GM19240 (cell line): ENCODE data around the gene TRIM54.
"Not testable (repeated sequence)": the region's sequence is repeated elsewhere in the genome, so short reads cannot be mapped to it uniquely, and the experiment has no call there.

ENCODE experiments used
- DNase-seq: peaks from one replicate; pipeline ENCODE4 v3.0.0; 2011; ENCODE audit warnings: low spot score; ENCODE audit not compliant: insufficient read length

TRIM54 gene

GRCh38 chr2:27309651-27310050 is 27.4 kb downstream of the TRIM54 start:
- DNase-seq = no peak

GRCh38 chr2:27312152-27312551 is 29.9 kb downstream of the TRIM54 start:
- no peak for DNase-seq

DNA sequence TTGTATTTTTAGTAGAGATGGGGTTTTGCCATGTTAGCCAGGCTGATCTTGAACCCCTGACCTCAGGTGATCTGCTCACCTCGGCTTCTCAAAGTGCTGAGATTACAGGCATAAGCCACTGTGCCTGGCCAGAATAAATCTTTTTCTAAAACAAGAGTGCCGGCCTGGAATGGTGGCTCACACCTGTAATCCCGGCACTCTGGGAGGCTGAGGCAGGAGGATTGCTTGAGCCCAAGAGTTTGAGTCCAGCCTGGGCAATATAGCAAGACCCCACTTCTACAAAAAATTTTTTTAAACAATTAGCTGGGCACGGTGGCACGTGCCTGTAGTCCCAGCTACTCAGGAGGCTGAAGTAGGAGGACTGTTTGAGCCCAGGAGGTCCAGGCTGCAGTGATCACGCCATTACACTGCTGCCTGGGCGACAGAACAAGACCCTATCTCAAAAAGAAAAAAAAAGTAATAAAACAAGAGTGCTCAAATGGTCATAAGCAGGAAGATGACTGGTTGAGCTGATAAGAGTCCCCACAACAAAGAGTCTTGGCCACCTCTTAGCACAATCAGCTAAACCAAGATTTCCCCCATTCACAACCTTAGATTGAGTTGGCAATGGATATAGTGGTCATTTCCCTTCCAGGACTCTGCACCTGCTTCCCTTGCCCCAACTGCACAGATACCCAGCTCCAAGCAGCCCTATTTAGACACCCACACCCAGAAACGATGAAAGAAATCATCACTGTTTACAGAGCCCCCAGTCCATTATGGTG is 31.8 kb downstream of the TRIM54 start:
- no peak for DNase-seq

DNA sequence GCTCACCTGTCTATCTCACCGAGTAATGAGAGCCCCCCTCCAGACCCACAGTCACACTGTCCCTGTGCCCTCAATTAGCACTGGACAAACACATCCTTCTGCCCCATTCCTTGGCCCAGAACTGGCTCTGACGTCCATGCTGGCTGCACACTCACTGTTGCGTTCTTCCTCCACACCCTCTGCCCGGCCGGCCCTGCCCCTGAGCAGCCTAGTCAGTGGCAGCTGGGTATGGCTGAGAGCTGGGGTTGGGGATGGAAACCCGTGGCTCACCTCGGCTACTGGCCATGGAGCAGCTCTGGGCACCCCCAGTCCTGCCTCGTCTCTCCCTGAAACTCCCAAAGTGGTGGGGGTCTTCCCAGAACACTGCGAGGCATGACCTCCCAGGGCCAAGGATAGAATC is 32.5 kb downstream of the TRIM54 start:
- DNase-seq = no peak

GRCh38 chr2:27315122-27315521 is 32.9 kb downstream of the TRIM54 start:
- DNase-seq = no peak

DNA sequence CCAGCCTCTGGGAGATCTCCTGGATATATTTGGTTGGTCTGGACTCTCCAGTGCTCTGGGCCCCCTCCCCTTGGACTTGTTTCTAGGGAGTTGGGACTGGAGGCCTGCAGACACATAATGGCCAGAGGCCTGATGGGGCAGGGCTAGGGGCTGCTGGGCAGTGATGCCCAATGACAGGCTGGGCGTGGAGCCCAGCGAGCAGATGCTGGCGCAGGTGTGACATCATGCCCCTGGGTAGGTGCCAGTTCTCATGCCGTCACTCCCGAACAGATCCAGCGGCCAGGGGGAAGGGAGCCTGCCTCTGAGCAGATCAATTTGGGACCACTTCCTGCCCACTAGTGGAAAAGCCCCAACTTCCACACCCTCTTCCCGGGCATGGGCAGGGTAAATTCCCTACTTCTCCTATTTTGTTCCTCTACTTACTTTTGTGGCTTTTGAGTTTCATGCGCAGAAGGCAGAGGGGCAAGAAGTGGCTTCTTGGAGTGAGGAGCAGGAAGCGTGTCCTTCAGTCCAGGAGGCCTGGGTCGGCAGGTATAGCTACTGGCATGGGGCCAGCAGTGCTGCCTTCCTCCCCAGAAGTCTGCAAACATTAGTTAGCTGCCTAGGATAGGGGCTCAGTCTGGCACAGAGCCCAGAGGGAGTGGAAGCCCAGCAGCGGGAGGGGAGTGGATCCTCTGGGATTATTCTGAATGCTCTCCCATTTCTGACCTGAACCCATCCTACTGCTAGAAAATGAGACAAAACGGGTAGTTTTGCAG is 34.6 kb downstream of the TRIM54 start:
- DNase-seq = no peak

DNA sequence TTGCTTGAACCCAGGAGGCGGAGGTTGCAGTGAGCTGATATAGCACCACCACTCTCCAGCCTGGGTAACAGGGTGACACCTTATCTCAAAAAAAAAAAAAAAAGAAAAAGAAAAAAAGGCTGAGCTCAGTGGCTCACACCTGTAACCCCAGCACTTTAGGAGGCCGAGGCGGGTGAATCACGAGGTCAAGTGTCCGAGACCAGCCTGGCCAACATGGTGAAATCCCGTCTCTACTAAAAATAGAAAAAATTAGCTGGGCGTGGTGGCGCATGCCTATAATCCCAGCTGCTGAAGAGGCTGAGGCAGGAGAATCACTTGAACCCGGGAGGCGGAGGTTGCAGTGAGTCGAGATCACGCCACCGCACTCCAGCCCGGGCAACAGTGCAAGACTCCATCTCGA is 37.6 kb downstream of the TRIM54 start:
- not testable (repeated sequence) for DNase-seq

DNA sequence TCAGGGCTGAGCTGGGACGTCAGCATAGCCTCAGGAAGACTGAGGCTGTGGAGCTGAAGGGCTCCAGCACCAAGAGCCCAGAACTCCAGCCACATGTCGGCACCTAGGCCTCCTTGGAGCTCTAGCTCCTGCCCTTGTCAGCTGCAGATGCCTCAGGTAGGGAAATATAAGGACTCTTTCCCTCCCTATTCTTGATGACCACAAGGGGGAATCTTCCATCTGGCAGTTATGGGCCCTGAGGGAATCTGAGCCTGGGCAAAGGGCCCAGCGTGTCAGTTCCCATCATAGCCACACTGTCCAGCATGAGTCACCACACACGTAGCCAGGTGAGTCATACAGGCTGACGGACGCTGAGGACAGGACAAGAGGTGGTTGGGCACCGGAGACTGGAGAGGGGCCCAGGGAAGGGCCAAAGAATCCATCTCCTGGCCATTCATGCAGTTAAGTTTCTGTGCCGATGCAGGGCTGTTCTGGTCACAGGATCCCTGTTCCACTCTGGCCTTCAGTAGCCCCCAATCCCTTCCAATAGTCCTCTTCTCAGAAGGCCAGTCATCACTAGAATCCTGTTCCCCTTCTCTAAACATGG is 38.8 kb downstream of the TRIM54 start:
- DNase-seq = no peak

GRCh38 chr2:27322301-27322765 is 40.1 kb downstream of the TRIM54 start:
- DNase-seq = no peak

DNA sequence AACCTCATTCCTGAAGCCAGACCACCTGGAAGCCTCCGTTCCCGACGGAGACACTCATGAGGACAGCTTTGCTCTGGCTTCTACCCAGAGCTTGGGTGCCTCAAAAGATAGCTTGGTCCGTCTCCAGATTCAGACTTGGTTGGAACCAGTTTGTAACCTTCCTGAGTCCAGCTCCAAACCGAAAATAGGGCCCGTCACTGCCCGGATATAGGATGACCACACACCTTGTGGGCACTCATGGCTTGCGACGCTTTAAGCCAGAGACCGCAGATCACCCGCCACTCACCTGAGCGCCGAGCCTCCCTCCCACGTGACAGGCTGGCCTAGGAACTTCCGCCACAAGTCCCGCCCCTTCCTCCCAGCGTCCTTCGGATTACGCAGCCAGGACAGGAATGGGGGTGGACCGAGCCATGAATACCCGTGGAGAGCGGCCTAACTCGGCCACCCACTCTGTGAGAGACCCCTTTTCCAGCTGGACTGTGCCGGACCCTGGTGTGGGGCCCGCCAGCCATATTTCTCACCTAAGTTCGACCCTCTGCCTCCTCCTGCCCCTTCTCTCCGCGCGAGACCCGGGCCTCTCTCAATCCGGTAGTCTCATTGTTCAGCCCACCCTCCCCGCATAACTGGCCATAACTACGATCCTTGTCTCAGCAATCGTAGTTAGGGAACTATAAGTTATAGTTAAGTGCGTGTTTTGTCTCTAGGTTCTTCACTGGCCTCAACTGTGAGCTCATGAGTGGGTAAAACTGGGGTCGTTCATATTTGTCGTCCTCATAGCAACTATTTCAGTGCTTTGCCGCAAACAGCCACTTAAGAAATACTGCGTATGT is 40.8 kb downstream of the TRIM54 start, which contains the start of gene MPV17:
Gene MPV17 (minus strand): TSS at position 332 of the 830 bp plus-strand sequence. CDS start 580 bp downstream, outside the sequence.
- DNase-seq = peak; percentile 99

DNA sequence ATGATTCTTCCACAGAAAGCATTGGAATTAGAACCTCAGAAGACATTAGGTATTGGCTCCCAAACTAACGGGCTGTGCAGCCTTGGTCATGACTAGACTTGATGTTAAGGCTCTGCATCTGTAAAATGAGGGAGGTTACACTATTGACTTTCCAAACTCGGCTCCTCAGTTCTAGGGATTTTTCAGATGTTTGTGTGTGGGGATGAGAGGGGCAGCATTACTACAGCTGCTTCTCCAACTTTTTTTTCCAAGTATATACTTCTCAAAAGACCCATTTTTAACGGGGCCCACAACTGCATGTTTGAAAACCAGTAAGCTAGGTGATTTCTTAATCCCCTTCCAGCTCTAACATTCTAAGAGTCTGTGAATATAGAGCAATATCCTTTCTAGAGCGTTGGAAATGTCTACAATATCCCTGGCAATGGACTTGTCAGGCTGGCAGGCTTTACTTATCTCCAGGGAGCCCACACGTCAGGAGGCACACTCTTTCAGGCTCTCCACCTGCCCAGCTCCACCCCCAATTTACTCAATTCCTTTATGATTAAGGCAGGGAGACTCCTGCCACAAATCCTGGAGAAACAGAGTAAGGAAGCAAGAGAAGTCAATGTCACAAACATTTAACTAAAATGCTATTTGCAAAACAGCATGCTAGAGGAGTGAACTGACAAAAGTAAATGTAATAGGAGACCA is 41.5 kb downstream of the TRIM54 start:
- DNase-seq = no peak

- DNase-seq = no peak
Measured at GRCh38 chr2:27324720-27325119, 42.5 kb downstream of the TRIM54 start.

DNA sequence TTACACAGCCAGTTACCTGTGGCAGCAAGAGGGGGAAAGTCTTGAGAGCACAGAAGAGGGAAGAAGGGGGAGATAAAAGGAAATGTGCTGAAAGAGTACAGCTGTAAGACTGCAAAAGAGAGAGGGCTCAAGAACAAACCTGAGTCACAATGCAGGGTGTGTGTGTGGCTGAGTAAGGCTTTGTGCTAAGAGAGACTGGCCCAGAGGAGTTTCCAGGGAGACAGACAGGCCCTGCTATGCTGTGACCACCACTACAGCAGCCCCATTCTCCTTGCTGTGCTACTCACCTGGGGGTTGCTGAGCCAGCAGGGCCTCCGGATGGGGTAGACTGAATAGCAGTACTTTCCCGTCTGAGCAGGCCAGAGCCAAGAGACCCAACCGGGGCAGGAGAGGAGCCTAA is 53.1 kb downstream of the TRIM54 start:
- no peak for DNase-seq

DNA sequence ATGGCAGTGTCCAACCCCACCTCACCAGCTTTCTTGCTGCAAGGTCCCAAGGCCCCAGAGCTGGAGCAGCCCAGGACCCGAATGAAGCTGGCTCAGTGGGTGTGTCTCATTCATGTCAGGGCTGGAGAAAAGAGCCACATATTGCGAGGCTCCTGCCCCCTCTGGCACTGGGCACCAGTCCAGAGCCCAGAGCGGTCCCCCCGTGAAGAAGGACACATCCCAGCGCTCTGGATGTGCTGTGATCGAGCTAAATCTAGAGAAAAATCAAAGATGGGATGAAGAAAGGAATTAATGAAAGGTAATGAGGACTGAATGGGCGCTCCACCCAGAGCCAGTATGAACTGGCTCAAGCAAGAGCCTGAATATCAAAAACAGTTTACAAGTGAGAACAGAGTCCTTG is 53.9 kb downstream of the TRIM54 start:
- DNase-seq = no peak

DNA sequence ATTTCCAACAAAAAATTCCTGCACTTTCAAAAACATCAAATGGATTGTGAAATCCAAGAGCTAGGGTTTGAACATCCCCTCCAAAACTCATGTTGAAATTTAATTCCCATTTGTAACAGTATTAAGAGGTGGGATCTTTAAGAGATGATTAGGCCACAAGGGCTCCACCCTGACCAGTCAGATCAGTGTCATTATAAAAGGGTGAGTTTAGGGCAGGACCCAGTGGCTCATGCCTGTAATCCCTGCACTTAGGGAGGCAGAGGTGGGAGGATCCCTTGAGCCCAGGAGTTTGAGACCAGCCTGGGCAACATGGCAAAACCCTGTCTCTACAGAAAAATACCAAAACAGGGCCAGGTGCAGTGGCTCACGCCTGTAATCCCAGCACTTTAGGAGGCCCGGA is 65.4 kb downstream of the TRIM54 start:
- DNase-seq = no peak

DNA sequence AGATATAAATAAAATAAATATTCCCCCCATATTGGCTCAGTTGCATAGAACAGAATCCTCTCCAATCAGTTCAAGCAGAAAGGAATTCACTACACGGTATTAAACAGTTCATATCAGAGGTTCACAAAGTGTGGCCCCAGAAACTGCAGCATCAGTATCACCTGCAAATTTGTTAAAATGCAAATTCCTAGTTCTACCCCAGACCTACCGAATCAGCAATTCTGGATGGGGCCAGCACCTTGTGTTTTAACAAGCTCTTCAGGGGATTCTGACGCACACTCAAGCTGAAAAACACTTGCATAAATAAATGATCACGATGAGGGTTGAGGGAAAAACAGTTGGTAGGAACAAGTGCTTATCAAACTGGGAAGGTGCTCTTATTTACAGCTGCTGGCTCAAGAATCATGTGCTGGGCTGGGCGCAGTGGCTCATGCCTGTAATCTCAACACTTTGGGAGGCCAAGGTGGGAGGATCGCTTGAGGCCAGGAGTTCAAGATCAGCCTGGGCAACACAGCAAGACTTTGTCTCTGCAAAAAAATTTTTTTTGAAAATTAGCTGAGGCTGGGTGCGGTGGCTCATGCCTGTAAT is 68.0 kb downstream of the TRIM54 start:
- DNase-seq = no peak

DNA sequence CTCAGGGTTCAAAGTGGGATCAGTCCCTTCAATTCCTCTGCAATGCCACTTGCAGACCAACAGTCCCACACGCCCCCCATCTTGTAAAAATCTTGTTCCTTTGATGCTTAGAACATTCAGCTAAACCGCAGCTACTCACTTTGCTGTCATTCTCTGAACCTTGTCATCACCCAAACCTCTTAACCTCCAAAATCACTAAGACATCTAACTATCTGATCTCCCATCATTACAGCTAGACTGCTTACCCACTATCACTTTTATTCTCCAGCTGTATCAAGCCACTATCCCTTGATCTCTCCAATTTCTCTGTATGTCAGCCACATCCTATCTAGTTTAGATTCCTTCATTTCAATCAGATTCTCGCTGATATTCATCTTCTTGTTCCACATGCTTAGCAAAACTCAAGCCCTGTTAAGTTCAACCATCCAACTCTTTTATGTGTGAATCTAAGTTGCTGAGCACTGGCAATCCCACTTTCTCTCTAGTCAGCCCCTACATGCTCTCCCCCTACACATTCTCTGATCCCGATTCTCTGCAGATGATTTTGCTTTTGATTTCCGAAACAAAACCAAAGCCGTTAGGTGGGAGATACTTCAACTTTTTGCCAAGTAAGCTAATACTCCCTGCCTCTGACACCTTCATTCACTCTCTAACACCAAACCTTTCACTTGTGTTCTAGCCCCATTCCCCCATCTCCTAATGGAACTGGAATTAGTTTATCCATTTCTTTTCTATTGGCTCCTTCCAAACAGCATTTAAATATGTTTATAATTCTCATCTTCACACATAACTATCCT is 69.8 kb downstream of the TRIM54 start:
- no peak for DNase-seq

GRCh38 chr2:27353386-27353761 is 71.1 kb downstream of the TRIM54 start:
- DNase-seq = not testable (repeated sequence)

DNA sequence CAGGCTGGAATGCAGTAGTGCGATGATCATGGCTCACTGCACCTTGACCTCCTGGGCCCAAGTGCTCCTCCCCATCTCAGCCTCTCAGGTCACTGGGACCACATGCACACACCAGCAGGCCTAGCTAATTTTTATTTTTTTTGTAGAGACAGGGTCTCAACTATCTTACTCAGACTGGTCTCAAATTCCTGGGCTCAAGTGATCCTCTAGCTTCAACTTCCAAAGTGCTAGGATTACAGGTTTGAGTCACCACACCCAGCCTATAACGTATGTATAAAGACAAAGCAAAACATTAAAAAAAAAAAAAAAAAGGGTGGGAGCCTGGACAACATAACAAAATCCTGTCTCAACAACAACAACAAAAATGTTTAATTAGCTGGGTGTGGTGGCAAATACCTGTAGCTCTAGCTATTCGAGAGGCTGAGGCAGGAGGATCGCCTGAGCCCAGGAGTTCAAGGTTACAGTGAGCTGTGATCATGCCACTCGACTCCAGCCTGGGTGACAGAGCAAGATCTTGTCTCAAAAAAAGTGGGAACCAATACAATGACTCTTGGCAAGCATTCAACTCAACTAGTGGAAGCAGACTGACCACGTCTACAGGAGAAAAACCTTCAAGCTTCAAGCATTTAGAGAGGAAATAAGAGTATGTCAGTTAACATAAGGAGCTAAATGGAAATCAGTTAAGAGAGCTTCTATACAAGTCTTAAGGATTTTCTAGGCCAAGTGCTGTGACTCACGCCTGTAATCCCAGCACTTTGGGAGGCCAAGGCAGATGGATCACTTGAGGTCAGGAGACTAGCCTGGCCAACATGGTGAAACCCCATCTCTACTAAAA is 71.8 kb downstream of the TRIM54 start:
- DNase-seq = no peak
